Endothelial cell (in vitro differentiated cells): ENCODE measurements around the gene FRK. TPM values are rescaled to one million over a fixed set of nuclear protein-coding genes. Genes with fewer than 3 reads are reported as not detected.
"Not testable (repeated sequence)": the region's sequence is repeated elsewhere in the genome, so short reads cannot be mapped to it uniquely, and the experiment has no call there.

Experiments used
- DNase-seq: peaks from one replicate; pipeline ENCODE4 v3.0.0; 2021; ENCODE audit warnings: low spot score
- H3K27ac Mint-ChIP-seq: one replicate; pipeline ENCODE4 v1.8.0; 2021; ENCODE audit warnings: mixed read lengths, inconsistent platforms; ENCODE audit not compliant: unreplicated experiment
- H3K27me3 Mint-ChIP-seq: one replicate; pipeline ENCODE4 v1.8.0; 2021; ENCODE audit warnings: mild to moderate bottlenecking, moderate library complexity, mixed read lengths, inconsistent platforms; ENCODE audit not compliant: unreplicated experiment
- H3K36me3 Mint-ChIP-seq: one replicate; pipeline ENCODE4 v1.8.0; 2021; ENCODE audit warnings: mild to moderate bottlenecking, low read depth, mixed read lengths, inconsistent platforms; ENCODE audit not compliant: unreplicated experiment
- H3K4me1 Mint-ChIP-seq: one replicate; pipeline ENCODE4 v1.8.0; 2021; ENCODE audit warnings: mild to moderate bottlenecking, mixed read lengths, inconsistent platforms; ENCODE audit not compliant: unreplicated experiment
- H3K4me3 Mint-ChIP-seq: one replicate; pipeline ENCODE4 v1.8.0; 2021; ENCODE audit warnings: mild to moderate bottlenecking, mixed read lengths, inconsistent platforms; ENCODE audit not compliant: unreplicated experiment
- H3K9me3 Mint-ChIP-seq: one replicate; pipeline ENCODE4 v1.8.0; 2021; ENCODE audit warnings: mixed read lengths, inconsistent platforms; ENCODE audit not compliant: unreplicated experiment
- total RNA-seq: library from RNA; stranded (reverse); fragmentation: NEBNext Ultra II Directional; extraction: Animal tissue kit (Norgen Biotek cat#: 25700); gene quantifications from one replicate; pipeline ENCODE4 v1.2.1, GENCODE V29; 2021; ENCODE audit not compliant: unreplicated experiment
- TF ChIP-seq, protein P1 (sequence below): fragments of 200-600 bp; sonication (generic); IDR thresholded peaks from one replicate; pipeline ENCODE4 v1.5.0; 2021; ENCODE audit warnings: antibody characterized with exemption; ENCODE audit not compliant: unreplicated experiment

FRK gene
- total RNA-seq, 1 donor from 2014 or later, result 0.08 TPM

DNA sequence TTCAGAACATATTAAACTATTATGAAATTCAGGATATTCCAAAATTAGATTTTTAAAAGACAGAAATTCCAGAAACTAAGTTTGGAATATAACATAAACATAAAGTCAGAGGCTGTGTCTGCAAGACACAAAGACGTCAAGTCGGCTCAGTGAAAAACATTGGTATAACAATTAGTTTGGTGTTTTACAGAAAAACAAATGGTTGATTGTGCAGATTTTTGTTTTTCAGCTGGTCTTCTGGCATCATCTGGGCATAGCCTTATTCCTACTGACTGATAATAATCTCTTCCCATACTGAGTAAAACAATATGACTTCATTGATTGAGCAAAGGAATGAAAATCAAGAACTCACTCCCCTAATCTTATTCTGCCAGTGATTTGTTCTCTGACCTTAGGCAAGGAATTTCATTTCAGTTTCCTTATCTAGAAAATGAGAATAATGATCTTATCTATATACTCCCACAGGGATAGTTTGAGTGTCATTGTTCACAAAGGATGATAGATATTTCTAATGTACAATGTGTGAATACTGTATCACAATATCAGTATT is 84.3 kb downstream of the FRK start:
- no peaks in the 10 kb centered on the region for H3K27me3 Mint-ChIP-seq
- no peak overlapping the region for H3K27ac Mint-ChIP-seq
- H3K4me3 Mint-ChIP-seq, result no peak overlapping the region
- TF ChIP-seq, protein P1, sequence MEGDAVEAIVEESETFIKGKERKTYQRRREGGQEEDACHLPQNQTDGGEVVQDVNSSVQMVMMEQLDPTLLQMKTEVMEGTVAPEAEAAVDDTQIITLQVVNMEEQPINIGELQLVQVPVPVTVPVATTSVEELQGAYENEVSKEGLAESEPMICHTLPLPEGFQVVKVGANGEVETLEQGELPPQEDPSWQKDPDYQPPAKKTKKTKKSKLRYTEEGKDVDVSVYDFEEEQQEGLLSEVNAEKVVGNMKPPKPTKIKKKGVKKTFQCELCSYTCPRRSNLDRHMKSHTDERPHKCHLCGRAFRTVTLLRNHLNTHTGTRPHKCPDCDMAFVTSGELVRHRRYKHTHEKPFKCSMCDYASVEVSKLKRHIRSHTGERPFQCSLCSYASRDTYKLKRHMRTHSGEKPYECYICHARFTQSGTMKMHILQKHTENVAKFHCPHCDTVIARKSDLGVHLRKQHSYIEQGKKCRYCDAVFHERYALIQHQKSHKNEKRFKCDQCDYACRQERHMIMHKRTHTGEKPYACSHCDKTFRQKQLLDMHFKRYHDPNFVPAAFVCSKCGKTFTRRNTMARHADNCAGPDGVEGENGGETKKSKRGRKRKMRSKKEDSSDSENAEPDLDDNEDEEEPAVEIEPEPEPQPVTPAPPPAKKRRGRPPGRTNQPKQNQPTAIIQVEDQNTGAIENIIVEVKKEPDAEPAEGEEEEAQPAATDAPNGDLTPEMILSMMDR, result no peak
- no peaks in the 10 kb centered on the region for H3K4me1 Mint-ChIP-seq
- no peaks in the 10 kb centered on the region for H3K36me3 Mint-ChIP-seq
- no peak for DNase-seq
- no peaks in the 10 kb centered on the region for H3K9me3 Mint-ChIP-seq

DNA sequence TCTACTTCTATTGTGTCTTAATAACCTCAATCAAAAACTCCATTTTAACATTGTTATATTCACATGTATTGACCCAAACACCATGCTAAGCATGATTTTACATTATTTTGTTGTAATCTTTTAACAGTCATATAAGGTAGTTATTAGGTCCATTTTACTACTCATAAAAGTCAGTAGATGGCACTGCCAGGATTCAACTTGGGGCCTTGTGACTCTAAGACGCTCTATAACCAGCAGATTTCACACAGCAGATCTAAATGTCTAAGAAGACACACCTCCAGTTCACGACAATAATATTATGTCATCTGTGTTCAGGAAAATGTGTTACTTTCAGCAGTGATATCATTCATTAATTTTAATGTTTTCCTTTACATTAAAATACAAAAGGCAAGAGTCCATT is 88.0 kb downstream of the FRK start:
- no peaks in the 10 kb centered on the region for H3K36me3 Mint-ChIP-seq
- H3K9me3 Mint-ChIP-seq, result no peaks in the 10 kb centered on the region
- no peak for DNase-seq
- no peak overlapping the region for H3K4me3 Mint-ChIP-seq
- TF ChIP-seq, protein P1, result no peak
- no peak overlapping the region for H3K27ac Mint-ChIP-seq
- no peaks in the 10 kb centered on the region for H3K27me3 Mint-ChIP-seq
- H3K4me1 Mint-ChIP-seq, result peaks cover 7% of the 10 kb centered on the region

DNA sequence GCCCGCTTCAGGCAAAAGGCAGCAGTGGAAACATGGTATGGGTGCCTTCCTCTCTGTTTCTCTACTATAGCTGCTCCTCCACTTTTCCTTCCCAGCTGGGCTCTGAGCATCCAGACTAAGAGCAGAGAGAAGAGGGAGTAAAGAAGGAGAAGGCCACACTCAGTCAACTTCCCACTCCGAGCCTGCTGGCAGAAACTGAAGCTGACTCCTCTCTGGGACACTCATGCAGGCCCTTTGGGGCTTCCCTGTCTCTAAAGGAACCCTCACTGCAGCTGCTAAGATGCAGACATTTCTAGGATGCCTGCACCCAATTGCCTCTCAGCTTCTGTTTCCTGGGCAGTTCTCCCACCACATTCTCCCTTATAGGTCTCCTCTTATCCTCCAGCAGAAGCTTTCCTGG is 88.9 kb downstream of the FRK start:
- Mint-ChIP-seq H3K27me3 (no peaks in the 10 kb centered on the region), H3K4me3 (no peak overlapping the region), H3K9me3 (no peaks in the 10 kb centered on the region), H3K27ac (no peak overlapping the region), H3K36me3 (no peaks in the 10 kb centered on the region), H3K4me1 (peaks cover 7% of the 10 kb centered on the region)
- TF ChIP-seq, protein P1, result no peak
- DNase-seq, result no peak

- H3K36me3 Mint-ChIP-seq, result no peaks in the 10 kb centered on the region
Observed at GRCh38 chr6:115969930-115970273, 90.8 kb downstream of the FRK start.

DNA sequence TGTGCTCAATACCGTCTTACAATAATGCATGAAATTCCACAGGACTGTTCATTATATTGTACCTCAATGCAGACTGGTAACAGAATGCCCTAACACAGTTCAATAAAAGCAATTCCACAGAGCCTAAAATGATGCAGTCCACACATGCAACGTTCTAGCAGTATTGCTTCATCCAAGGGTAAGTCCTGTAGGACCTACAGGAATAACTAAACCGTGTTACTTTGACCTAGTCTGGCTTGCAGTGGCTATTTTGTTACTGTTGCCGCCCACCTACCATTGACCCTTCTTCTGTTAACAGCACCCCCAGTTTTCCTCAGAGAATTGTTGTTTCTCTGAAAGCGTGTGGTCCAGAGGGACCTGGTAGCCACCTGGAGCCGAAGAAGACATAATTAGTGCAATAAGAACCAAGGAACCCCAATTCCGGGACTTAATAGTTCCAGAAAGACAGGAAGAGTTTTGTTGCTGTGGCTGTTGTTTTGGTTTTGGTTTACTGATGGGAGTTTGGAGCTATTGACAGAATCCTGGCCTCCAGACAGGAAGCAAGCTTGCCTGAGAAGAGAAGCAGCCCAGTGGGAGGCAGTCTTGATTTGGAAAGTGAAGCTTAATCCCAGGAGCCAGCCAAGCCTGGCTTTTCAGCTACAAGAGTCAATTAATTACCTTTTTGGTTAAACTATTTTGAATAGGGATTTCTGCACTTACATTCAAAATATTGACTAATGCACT is 91.3 kb downstream of the FRK start:
- no peak for DNase-seq
- no peak overlapping the region for H3K27ac Mint-ChIP-seq
- H3K9me3 Mint-ChIP-seq, result no peaks in the 10 kb centered on the region
- TF ChIP-seq, protein P1, result no peak
- no peaks in the 10 kb centered on the region for H3K36me3 Mint-ChIP-seq
- no peak overlapping the region for H3K4me3 Mint-ChIP-seq
- no peaks in the 10 kb centered on the region for H3K27me3 Mint-ChIP-seq
- peaks cover 7% of the 10 kb centered on the region for H3K4me1 Mint-ChIP-seq

More at GRCh38 chr6:115969930-115970273, 90.8 kb downstream of the FRK start:
- no peak for DNase-seq
- no peak overlapping the region for H3K27ac Mint-ChIP-seq
- H3K4me1 Mint-ChIP-seq, result peaks cover 7% of the 10 kb centered on the region
- no peaks in the 10 kb centered on the region for H3K9me3 Mint-ChIP-seq
- TF ChIP-seq, protein P1, result no peak
- H3K27me3 Mint-ChIP-seq, result no peaks in the 10 kb centered on the region
- H3K4me3 Mint-ChIP-seq, result no peak overlapping the region

DNA sequence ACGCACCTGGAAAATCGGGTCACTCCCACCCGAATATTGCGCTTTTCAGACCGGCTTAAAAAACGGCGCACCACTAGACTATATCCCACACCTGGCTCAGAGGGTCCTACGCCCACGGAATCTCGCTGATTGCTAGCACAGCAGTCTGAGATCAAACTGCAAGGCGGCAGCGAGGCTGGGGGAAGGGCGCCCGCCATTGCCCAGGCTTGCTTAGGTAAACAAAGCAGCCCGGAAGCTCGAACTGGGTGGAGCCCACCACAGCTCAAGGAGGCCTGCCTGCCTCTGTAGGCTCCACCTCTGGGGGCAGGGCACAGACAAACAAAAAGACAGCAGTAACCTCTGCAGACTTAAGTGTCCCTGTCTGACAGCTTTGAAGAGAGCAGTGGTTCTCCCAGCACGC is 100.4 kb downstream of the FRK start:
- not testable (repeated sequence) for H3K4me3 Mint-ChIP-seq, H3K9me3 Mint-ChIP-seq, DNase-seq, H3K27ac Mint-ChIP-seq, H3K36me3 Mint-ChIP-seq, H3K4me1 Mint-ChIP-seq, H3K27me3 Mint-ChIP-seq
